Measurements from ENCODE around the gene ORC4.

DNA sequence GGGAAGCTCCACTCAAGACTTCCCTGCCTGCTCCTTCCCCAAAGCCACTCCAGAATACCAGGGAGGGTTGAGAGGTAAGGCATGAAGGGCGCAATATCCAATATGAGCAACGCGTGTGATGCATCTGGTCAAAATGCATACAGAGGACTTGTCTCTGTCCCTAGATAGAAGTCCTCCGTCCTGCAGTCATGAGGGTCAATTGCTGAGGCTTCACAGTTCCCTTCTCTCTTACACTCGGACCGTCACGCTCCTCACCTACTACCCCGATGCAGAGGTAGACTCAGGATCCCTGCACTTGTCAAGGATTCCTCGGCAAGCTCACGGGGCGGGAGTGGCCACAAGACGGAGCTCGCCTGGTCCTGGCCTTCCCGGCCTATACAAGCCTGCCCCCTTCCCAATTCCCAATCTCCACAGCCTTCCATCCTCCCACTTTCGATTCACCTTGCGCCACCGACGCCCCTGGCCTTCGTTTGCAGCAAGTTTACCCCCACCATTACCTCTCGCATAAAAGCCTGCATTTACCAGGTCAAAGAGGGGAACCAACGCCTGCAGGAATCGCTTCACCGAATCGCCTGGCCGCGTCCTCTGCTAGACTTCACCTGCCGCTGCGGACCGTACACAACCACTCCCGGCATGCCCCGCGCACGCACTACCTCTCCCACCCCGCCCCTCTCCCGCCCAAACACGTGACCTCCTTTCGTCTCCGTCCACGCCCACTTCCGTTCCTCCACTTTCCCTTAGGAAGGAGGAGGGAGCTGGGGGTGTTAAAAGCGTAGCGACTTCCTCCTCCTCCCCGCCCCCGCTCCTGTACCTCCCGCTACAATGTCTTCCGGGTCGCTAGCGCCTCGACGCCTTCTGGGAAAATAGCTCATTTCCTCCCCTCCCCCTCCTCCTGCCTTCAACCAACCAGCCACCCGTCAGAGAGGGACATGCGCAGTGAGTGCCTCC is at the start of gene ORC4:
- TF ChIP-seq POLR2A (IDR thresholded peaks at IDR 0.05; ENCODE audit: low read length) = peak; percentile 86
- TF ChIP-seq GATA1 (IDR thresholded peaks at IDR 0.05; ENCODE audit: low read depth, low read length) = no peak
